ENCODE data around the gene RUSC2. TPM values are rescaled to one million over a fixed set of nuclear protein-coding genes. Genes with fewer than 3 reads are reported as not detected.
"Not testable (repeated sequence)": the region's sequence is repeated elsewhere in the genome, so short reads cannot be mapped to it uniquely, and the experiment has no call there.

Gene RUSC2
- total RNA-seq, 1 donor from 2014 or later = 116 TPM

- Histone ChIP-seq H3K36me3 (peaks cover 0 to 11% of the 10 kb centered on the region in 2 donors), H3K9me3 (peaks cover 0 to 6% of the 10 kb centered on the region in 2 donors), H3K27me3 (no peaks in the 10 kb centered on the region), H3K4me1 (peaks cover 0 to 31% of the 10 kb centered on the region in 2 donors), H3K27ac (peak overlapping the region in 1 of 2 donors; percentile 89), H3K4me3 (no peak overlapping the region)
- no peak for TF ChIP-seq CTCF (IDR thresholded peaks at IDR 0.05)
- DNase-seq (ENCODE audit: low spot score in 2 of 2) = no peak
- intact Hi-C loops (cut with DNase I) = loop anchor here (10.0 kb wide), 3 partner anchors 199 to 439 kb away; partner anchors contain the start of genes HRCT1 and SPAAR
Observed at GRCh38 chr9:35495984-35496383, 6.1 kb downstream of the RUSC2 start.

GRCh38 chr9:35498245-35498644 is 8.3 kb downstream of the RUSC2 start:
- Histone ChIP-seq H3K36me3 (peaks cover 0 to 11% of the 10 kb centered on the region in 2 donors), H3K27ac (peak overlapping the region; percentile 83 to 89), H3K4me1 (peaks cover 0 to 38% of the 10 kb centered on the region in 2 donors), H3K4me3 (peak overlapping the region in 1 of 2 donors; percentile 15)
- H3K9me3 ChIP-seq, H3K27me3 ChIP-seq: not testable (repeated sequence)
- intact Hi-C loops (cut with DNase I) = loop anchor here (10.0 kb wide), 3 partner anchors 197 to 437 kb away; partner anchors contain the start of genes HRCT1 and SPAAR
- peak; percentile 51 to 91 for DNase-seq (ENCODE audit: low spot score in 2 of 2)

GRCh38 chr9:35499029-35499700 is 9.3 kb downstream of the RUSC2 start:
- Histone ChIP-seq H3K9me3 (no peaks in the 10 kb centered on the region), H3K4me3 (peak overlapping the region in 1 of 2 donors; percentile 5), H3K4me1 (peaks cover 0 to 39% of the 10 kb centered on the region in 2 donors), H3K27ac (peak overlapping the region; percentile 83 to 89), H3K36me3 (peaks cover 0 to 11% of the 10 kb centered on the region in 2 donors), H3K27me3 (no peaks in the 10 kb centered on the region)
- intact Hi-C loops (cut with DNase I) = loop anchor here (1.0 to 10.0 kb wide), 4 partner anchors 11 to 436 kb away; partner anchors contain the start of genes HRCT1 and SPAAR
- no peak for TF ChIP-seq CTCF (IDR thresholded peaks at IDR 0.05)
- DNase-seq (ENCODE audit: low spot score in 2 of 2) = no peak

- intact Hi-C loops (cut with DNase I) = loop anchor here (1.0 to 10.0 kb wide), 4 partner anchors 11 to 435 kb away; partner anchors contain the start of genes HRCT1 and SPAAR
- Histone ChIP-seq H3K4me3 (peak overlapping the region; percentile 5 to 10), H3K9me3 (no peaks in the 10 kb centered on the region), H3K4me1 (peaks cover 2 to 44% of the 10 kb centered on the region in 2 donors), H3K27ac (peak overlapping the region; percentile 83 to 89), H3K27me3 (no peaks in the 10 kb centered on the region), H3K36me3 (peaks cover 0 to 11% of the 10 kb centered on the region in 2 donors)
- no peak for TF ChIP-seq CTCF (IDR thresholded peaks at IDR 0.05)
- DNase-seq (ENCODE audit: low spot score in 2 of 2) = no peak
Observed at GRCh38 chr9:35499701-35500030, 9.8 kb downstream of the RUSC2 start.

GRCh38 chr9:35500130-35500748 is 10.3 kb downstream of the RUSC2 start:
- Histone ChIP-seq H3K4me1 (peaks cover 3 to 50% of the 10 kb centered on the region in 2 donors), H3K27ac (peak overlapping the region; percentile 83 to 89)

More at GRCh38 chr9:35500130-35500748, 10.3 kb downstream of the RUSC2 start:
- no peak for TF ChIP-seq CTCF (IDR thresholded peaks at IDR 0.05)
- intact Hi-C loops (cut with DNase I) = no loop called here
- peaks cover 0 to 11% of the 10 kb centered on the region in 2 donors for H3K36me3 ChIP-seq
- H3K9me3 ChIP-seq = no peaks in the 10 kb centered on the region
- H3K4me3 ChIP-seq = peak overlapping the region; percentile 5 to 10
- no peak for DNase-seq (ENCODE audit: low spot score in 2 of 2)
- no peaks in the 10 kb centered on the region for H3K27me3 ChIP-seq
